WI38 (cell line): Measurements from ENCODE around the gene ACD.
A peak's percentile ranks its signal among the peaks of the same experiment; 100 is the strongest.

ENCODE experiments used
- H3K4me3 ChIP-seq: 2 replicates; pipeline ENCODE4 v1.5.1; 2011; ENCODE audit warnings: low read depth, mild to moderate bottlenecking, control low read depth, low read length
- TF ChIP-seq, protein P1 (sequence below): IDR thresholded peaks from 2 replicates; pipeline ENCODE4 v1.5.1; 2012; ENCODE audit warnings: low read depth, mild to moderate bottlenecking, control low read depth, low read length

ACD gene

DNA sequence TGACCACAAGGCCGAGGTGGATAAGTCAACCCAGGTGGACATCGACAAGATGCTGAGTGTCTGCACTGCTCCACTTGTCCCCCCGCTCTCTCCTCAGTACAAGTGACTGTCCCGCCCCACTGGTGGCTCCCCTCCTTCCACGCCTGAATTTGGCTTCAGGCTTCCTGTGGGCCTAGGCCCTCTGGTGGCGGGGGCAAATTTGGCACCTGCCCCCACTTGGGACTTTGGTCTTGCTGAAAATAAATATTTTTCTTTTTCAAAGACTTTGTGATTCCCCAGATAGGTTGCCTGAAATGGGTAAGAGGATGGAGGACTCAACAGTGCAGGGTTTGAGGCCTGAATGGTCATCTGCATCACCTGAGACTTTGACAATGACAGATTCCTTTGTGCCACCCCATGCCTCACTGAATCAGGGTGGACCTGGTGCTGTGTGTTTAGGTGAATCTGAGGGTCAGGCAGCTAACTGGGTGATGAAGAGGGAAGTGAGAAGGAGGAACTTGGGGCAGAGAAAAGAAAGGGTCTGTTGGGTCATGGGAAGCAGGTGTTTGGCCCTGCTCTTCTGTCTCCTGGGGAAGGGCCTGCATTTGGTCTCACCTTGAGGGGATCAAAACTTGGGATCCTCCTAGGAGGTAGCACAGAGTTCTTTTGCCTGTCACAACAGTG lies 8.6 kb upstream of the ACD start:
- TF ChIP-seq, protein P1, sequence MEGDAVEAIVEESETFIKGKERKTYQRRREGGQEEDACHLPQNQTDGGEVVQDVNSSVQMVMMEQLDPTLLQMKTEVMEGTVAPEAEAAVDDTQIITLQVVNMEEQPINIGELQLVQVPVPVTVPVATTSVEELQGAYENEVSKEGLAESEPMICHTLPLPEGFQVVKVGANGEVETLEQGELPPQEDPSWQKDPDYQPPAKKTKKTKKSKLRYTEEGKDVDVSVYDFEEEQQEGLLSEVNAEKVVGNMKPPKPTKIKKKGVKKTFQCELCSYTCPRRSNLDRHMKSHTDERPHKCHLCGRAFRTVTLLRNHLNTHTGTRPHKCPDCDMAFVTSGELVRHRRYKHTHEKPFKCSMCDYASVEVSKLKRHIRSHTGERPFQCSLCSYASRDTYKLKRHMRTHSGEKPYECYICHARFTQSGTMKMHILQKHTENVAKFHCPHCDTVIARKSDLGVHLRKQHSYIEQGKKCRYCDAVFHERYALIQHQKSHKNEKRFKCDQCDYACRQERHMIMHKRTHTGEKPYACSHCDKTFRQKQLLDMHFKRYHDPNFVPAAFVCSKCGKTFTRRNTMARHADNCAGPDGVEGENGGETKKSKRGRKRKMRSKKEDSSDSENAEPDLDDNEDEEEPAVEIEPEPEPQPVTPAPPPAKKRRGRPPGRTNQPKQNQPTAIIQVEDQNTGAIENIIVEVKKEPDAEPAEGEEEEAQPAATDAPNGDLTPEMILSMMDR: no peak
- no peak overlapping the region for H3K4me3 ChIP-seq

GRCh38 chr16:67667817-67668494 lies 7.9 kb upstream of the ACD start:
- H3K4me3 ChIP-seq: no peak overlapping the region
- TF ChIP-seq, protein P1: peak; percentile 68

DNA sequence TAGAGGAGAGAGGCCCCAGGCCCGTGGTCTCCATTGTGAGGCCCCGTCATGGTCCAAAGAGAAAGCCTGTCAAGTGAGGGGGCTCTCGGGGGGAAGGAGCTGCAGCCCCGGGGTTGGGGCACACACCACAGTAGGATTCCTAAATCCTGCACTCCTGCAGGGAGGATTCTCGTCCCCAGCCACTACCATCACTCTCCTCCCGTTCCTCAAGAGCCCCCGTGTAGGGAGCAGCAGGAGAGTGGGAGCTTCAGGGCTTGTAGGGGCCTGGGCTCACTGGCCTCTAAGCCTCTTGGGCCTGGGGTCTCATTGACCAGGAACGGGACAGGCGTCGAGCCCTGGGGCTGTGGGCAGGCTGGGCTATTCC lies 7.4 kb upstream of the ACD start:
- H3K4me3 ChIP-seq: no peak overlapping the region
- TF ChIP-seq, protein P1: no peak

DNA sequence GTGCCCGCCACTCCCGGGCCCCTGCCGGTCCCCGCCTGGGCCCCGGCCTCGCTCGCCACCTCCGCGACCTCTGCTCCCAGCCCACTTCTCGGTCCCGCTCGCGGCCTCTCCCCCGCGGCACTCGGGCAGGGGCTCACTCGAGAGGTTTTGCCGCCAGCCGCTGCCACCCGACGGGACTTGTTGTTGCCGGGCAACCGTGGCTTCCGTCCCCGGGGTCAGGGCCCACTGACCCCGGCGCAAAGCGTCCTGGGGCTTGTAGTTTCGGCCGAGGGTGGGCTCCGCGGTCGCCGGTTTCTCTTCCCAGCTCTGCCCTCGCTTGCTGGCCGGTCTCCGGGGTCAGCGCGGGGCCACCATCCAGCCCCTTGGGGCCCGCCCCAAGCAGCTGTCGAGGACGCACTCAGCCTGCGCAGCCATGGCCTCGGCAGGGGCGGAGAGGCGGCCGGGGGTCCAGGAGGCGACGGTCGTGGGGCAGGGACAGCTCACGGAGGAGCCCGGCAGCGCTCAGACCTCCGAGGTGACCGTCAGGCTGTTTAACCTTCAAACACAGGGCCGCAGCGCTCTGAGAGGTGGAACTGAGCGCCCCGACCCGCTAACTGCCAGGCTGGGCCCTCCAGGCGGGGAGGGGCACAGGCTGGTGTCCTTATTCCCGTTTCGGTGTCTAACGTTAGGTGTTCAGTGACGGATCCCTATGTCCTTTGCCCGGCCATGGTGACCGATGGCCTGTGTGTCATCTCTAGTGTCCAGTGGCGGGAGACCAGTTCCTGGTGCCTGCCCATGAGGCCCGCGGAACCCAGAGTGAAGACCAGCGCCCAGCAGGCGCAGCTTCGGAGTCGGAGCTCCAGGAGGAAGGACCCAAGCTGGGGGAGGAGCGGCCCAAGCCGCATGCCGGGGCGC lies 6.7 kb upstream of the ACD start, which contains the start of the genes C16orf86 and ENKD1:
Gene C16orf86 (plus strand): TSS at position 256 of the 894 bp plus-strand sequence. CDS start 157 bp downstream, at position 413.
Gene ENKD1 (minus strand): TSS at position 192 of the 894 bp plus-strand sequence. CDS start 308 bp downstream, outside the sequence.
- peak within 1 kb of the TSS; percentile 64 for H3K4me3 ChIP-seq
- TF ChIP-seq, protein P1: no peak

GRCh38 chr16:67666032-67666551 lies 6.0 kb upstream of the ACD start:
- TF ChIP-seq, protein P1: no peak

DNA sequence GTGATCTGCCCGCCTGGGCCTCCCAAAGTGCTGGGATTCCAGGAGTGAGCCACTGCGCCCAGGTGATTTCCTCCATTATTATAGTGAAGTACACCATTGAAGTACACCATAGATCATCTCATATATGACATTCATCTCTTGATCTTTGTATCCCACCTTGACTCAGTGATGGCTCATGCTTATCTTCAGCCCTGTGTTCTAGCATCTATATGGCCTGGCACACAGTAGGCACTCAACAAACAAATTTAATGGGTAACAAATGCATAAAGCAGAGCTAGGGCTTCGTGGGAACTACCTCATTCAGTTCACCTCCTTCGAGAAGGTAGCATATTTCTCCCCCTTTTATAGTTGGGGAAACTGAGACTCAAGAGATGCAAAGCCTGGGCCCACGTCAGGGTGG lies 5.5 kb upstream of the ACD start:
- H3K4me3 ChIP-seq: peak overlapping the region; percentile 64

More at GRCh38 chr16:67666032-67666551, 6.0 kb upstream of the ACD start:
- peak overlapping the region; percentile 64 for H3K4me3 ChIP-seq

More for the DNA sequence above, 5.5 kb upstream of the ACD start:
- TF ChIP-seq, protein P1: no peak
